OCI-LY1 (cell line): ENCODE data around the gene ASS1.

Experiments
- EZH2 ChIP-seq: fragments of 200-600 bp; sonication (generic), shearing (Covaris generic); IDR thresholded peaks from 2 replicates; pipeline ENCODE4 v1.8.0; 2017; ENCODE audit warnings: borderline replicate concordance, mixed run types, mild to moderate bottlenecking, antibody characterized with exemption, low read length, moderate library complexity, mixed read lengths
- TF ChIP-seq, protein P1 (sequence below): fragments of 200-600 bp; sonication (generic), shearing (Covaris generic); IDR thresholded peaks from 2 replicates; pipeline ENCODE4 v1.5.1; 2017; ENCODE audit warnings: mild to moderate bottlenecking, antibody characterized with exemption, low read length, moderate library complexity, mixed read lengths

DNA sequence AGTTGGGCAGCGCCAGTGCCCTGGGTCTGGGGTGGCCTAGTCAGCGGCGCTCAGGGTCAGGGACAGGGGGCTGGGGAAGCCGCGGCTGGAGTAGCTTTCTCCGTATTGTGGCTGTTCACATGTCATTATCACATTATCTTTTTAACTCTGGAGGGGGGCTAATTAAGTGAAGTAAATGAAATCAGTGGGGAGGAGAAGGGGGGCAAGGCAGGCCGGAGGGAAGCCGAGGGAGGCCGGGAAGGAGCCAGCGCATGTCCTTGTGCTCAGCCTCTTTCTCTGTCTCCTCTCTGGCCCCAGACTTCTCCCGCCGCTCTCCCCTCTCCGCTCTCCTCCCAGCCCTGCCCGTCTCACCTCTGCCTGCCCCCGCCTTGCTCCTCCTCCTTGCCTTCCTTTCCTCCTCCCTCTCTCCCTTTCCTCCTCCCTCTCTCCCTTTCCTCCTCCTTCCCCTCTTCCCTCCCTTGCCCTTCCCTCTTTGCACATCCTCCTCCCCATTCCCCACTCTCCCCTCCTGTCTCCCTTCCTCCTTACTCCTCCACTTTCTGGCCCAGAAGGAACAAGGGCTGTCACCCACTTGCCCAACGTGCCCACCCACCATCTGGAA is 38.7 kb downstream of the ASS1 start:
- TF ChIP-seq EZH2 = no peak
- TF ChIP-seq, protein P1, sequence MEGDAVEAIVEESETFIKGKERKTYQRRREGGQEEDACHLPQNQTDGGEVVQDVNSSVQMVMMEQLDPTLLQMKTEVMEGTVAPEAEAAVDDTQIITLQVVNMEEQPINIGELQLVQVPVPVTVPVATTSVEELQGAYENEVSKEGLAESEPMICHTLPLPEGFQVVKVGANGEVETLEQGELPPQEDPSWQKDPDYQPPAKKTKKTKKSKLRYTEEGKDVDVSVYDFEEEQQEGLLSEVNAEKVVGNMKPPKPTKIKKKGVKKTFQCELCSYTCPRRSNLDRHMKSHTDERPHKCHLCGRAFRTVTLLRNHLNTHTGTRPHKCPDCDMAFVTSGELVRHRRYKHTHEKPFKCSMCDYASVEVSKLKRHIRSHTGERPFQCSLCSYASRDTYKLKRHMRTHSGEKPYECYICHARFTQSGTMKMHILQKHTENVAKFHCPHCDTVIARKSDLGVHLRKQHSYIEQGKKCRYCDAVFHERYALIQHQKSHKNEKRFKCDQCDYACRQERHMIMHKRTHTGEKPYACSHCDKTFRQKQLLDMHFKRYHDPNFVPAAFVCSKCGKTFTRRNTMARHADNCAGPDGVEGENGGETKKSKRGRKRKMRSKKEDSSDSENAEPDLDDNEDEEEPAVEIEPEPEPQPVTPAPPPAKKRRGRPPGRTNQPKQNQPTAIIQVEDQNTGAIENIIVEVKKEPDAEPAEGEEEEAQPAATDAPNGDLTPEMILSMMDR = no peak
